HepG2 (cell line): ENCODE data around the gene PLK3. TPM values are rescaled to one million over a fixed set of nuclear protein-coding genes. Genes with fewer than 3 reads are reported as not detected.

Source experiments
- ATF4 ChIP-seq, 2 experiments: fragments of 450-650 bp in 1 of 2; sonication (generic) in 1 of 2; formaldehyde crosslinking; IDR thresholded peaks; 2 replicates each; pipeline versions ENCODE4 v1.5.0 to v1.8.0; 2020 to 2022; ENCODE audit warnings: mild to moderate bottlenecking in 1 of 2, missing genetic modification reagents in 1 of 2
- HHEX ChIP-seq: IDR thresholded peaks from 2 replicates; pipeline ENCODE4 v1.6.1; 2016; ENCODE audit warnings: control low read depth
- NCOA1 ChIP-seq: sonication (generic); formaldehyde crosslinking; IDR thresholded peaks from 2 replicates; pipeline ENCODE4 v1.9.0; 2021; ENCODE audit warnings: missing genetic modification reagents
- POLR2A ChIP-seq, 2 experiments: IDR thresholded peaks; 2 replicates each; pipeline ENCODE4 v1.6.1; 2011; ENCODE audit warnings: low read depth in 2 of 2, low read length in 2 of 2, mild to moderate bottlenecking in 1 of 2, moderate library complexity in 1 of 2; ENCODE audit not compliant: insufficient read depth in 1 of 2
- RFX3 ChIP-seq: IDR thresholded peaks from 2 replicates; pipeline ENCODE4 v1.6.1; 2016; ENCODE audit warnings: missing biosample characterization, missing genetic modification reagents
- TARDBP ChIP-seq: sonication (generic); formaldehyde crosslinking; IDR thresholded peaks from 2 replicates; pipeline ENCODE4 v1.8.0; 2022; ENCODE audit warnings: mild to moderate bottlenecking, missing genetic modification reagents
- ZNF142 ChIP-seq: sonication (generic); formaldehyde crosslinking; IDR thresholded peaks from 2 replicates; pipeline ENCODE4 v1.4.0; 2020; ENCODE audit warnings: missing genetic modification reagents
- ZNF572 ChIP-seq: sonication (generic); formaldehyde crosslinking; IDR thresholded peaks from 2 replicates; pipeline ENCODE4 v1.5.1; 2020; ENCODE audit warnings: mild to moderate bottlenecking, missing genetic modification reagents
- ZNF589 ChIP-seq: sonication (generic); formaldehyde crosslinking; conservative IDR thresholded peaks from 2 replicates; pipeline ENCODE4 v1.8.0; 2022; ENCODE audit warnings: mild to moderate bottlenecking, moderate library complexity, missing genetic modification reagents
- ZNF770 ChIP-seq: sonication (generic); formaldehyde crosslinking; IDR thresholded peaks from 2 replicates; pipeline ENCODE4 v1.5.0; 2020; ENCODE audit warnings: mild to moderate bottlenecking, missing genetic modification reagents
- polyA plus RNA-seq, 8 experiments: library from polyadenylated mRNA; depleted of rRNA in 3 of 8; stranded (reverse) in 7 of 8; unstranded in 1 of 8; fragments of >200 nt; fragmentation: Illumina TruSeq in 4 of 8; extraction: Trizol in 4 of 8; gene quantifications; 2 replicates each; pipeline versions ENCODE4 v1.2.1 to v1.2.3, GENCODE V29; 2011 to 2016; ENCODE audit warnings: low read depth in 4 of 8, missing spikeins in 1 of 8, mixed read lengths in 1 of 8; ENCODE audit not compliant: insufficient read depth in 1 of 8
- total RNA-seq, 5 experiments: library from RNA; depleted of rRNA; stranded (reverse); fragments of >200 nt; fragmentation: Illumina TruSeq; extraction: Trizol; gene quantifications; 2 replicates each; pipeline ENCODE4 v1.2.3, GENCODE V29; 2016; ENCODE audit warnings: low read depth in 1 of 5
- TF ChIP-seq, protein P1 (sequence below): sonication (generic); formaldehyde crosslinking; IDR thresholded peaks from 2 replicates; pipeline ENCODE4 v1.9.0; 2021; ENCODE audit warnings: mild to moderate bottlenecking, missing genetic modification reagents
- TF ChIP-seq, protein P2 (sequence below): sonication (generic); formaldehyde crosslinking; IDR thresholded peaks from 2 replicates; pipeline ENCODE4 v1.4.0; 2020; ENCODE audit warnings: mild to moderate bottlenecking, missing genetic modification reagents

PLK3 gene
- total and polyA plus RNA-seq, 2 of the 13 experiments (the other 11 are each of a cell fraction or from before 2014, with no cell fraction given): 9.8 to 16.9 TPM

GRCh38 chr1:44808938-44809917, 9.1 kb downstream of the PLK3 start (continued):
- TF ChIP-seq POLR2A (IDR thresholded peaks at IDR 0.05; ENCODE audit: insufficient read depth in 1 of 2, low read depth in 2 of 2, low read length in 2 of 2) (peak in 1 of 2 experiments; percentile 57; a peak in 2 of 4 replicates), ZNF589 (no peak), RFX3 (CRISPR knock-in tag) (no peak), ZNF770 (CRISPR knock-in tag) (peak; percentile 92), ZNF142 (CRISPR knock-in tag) (no peak), NCOA1 (CRISPR knock-in tag) (0 out of 2 replicates have a peak, but pooled peaks have one; percentile 51), ATF4 (CRISPR knock-in tag; IDR thresholded peaks at IDR 0.05) (no peak), HHEX (CRISPR knock-in tag) (no peak), ZNF572 (CRISPR knock-in tag) (no peak), TARDBP (CRISPR knock-in tag) (0 out of 2 replicates have a peak, but pooled peaks have one; percentile 12)
- TF ChIP-seq, protein P1, sequence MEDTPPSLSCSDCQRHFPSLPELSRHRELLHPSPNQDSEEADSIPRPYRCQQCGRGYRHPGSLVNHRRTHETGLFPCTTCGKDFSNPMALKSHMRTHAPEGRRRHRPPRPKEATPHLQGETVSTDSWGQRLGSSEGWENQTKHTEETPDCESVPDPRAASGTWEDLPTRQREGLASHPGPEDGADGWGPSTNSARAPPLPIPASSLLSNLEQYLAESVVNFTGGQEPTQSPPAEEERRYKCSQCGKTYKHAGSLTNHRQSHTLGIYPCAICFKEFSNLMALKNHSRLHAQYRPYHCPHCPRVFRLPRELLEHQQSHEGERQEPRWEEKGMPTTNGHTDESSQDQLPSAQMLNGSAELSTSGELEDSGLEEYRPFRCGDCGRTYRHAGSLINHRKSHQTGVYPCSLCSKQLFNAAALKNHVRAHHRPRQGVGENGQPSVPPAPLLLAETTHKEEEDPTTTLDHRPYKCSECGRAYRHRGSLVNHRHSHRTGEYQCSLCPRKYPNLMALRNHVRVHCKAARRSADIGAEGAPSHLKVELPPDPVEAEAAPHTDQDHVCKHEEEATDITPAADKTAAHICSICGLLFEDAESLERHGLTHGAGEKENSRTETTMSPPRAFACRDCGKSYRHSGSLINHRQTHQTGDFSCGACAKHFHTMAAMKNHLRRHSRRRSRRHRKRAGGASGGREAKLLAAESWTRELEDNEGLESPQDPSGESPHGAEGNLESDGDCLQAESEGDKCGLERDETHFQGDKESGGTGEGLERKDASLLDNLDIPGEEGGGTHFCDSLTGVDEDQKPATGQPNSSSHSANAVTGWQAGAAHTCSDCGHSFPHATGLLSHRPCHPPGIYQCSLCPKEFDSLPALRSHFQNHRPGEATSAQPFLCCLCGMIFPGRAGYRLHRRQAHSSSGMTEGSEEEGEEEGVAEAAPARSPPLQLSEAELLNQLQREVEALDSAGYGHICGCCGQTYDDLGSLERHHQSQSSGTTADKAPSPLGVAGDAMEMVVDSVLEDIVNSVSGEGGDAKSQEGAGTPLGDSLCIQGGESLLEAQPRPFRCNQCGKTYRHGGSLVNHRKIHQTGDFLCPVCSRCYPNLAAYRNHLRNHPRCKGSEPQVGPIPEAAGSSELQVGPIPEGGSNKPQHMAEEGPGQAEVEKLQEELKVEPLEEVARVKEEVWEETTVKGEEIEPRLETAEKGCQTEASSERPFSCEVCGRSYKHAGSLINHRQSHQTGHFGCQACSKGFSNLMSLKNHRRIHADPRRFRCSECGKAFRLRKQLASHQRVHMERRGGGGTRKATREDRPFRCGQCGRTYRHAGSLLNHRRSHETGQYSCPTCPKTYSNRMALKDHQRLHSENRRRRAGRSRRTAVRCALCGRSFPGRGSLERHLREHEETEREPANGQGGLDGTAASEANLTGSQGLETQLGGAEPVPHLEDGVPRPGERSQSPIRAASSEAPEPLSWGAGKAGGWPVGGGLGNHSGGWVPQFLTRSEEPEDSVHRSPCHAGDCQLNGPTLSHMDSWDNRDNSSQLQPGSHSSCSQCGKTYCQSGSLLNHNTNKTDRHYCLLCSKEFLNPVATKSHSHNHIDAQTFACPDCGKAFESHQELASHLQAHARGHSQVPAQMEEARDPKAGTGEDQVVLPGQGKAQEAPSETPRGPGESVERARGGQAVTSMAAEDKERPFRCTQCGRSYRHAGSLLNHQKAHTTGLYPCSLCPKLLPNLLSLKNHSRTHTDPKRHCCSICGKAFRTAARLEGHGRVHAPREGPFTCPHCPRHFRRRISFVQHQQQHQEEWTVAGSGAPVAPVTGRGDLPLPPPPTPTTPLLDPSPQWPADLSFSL (CRISPR knock-in tag): no peak
- TF ChIP-seq, protein P2, sequence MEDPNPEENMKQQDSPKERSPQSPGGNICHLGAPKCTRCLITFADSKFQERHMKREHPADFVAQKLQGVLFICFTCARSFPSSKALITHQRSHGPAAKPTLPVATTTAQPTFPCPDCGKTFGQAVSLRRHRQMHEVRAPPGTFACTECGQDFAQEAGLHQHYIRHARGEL (CRISPR knock-in tag): no peak
